ENCODE measurements around the gene HCN2. TPM values are rescaled to one million over a fixed set of nuclear protein-coding genes. Genes with fewer than 3 reads are reported as not detected.

The HCN2 gene
- total and polyA plus RNA-seq, 7 donors = 0.04 to 0.13 (median 0.07) TPM; not detected in 3

GRCh38 chr19:581399-582111 is 8.1 kb upstream of the HCN2 start:
- Histone ChIP-seq H3K27ac (no peak overlapping the region), H3K4me1 (peaks cover 34% of the 10 kb centered on the region), H3K9me3 (no peaks in the 10 kb centered on the region), H3K27me3 (ENCODE audit: insufficient read depth in 3 of 3, low read length in 2 of 3) (no peaks in the 10 kb centered on the region), H3K4me3 (no peak overlapping the region), H3K36me3 (ENCODE audit: insufficient read depth in 1 of 2, low read depth in 1 of 2) (peaks cover 4 to 54% of the 10 kb centered on the region in 2 donors)
- TF ChIP-seq CTCF (IDR thresholded peaks at IDR 0.05) = no peak
- intact Hi-C loops (cut with DNase I) = loop anchor here in 1 of 2 donors (10.0 kb wide), 1 partner anchor 153 kb away; no protein-coding TSS in a partner anchor
- ATAC-seq = no peak
- DNase-seq = no peak
- 81 to 85% (median 84%) methylated on average over 35 to 40 of the region's 40 CpGs for WGBS, 3 donors

GRCh38 chr19:582497-583197 is 7.0 kb upstream of the HCN2 start:
- DNase-seq (peak in 1 of 2 donors; percentile 52), ATAC-seq (no peak)
- peaks cover 4 to 52% of the 10 kb centered on the region in 2 donors for H3K36me3 ChIP-seq (ENCODE audit: insufficient read depth in 1 of 2, low read depth in 1 of 2)
- intact Hi-C loops (cut with DNase I) = loop anchor here in 1 of 2 donors (10.0 kb wide), 1 partner anchor 152 kb away; no protein-coding TSS in a partner anchor
- no peaks in the 10 kb centered on the region for H3K9me3 ChIP-seq
- no peak overlapping the region for H3K4me3 ChIP-seq
- no peaks in the 10 kb centered on the region for H3K27me3 ChIP-seq (ENCODE audit: insufficient read depth in 3 of 3, low read length in 2 of 3)
- 81 to 85% (median 82%) methylated on average over 24 to 31 of the region's 31 CpGs for WGBS, 3 donors
- H3K27ac ChIP-seq = no peak overlapping the region
- peaks cover 23% of the 10 kb centered on the region for H3K4me1 ChIP-seq
- no peak for TF ChIP-seq CTCF (IDR thresholded peaks at IDR 0.05)

- no peak for TF ChIP-seq CTCF (IDR thresholded peaks at IDR 0.05)
- Histone ChIP-seq H3K27me3 (ENCODE audit: insufficient read depth in 3 of 3, low read length in 2 of 3) (peaks cover 0 to 6% (median 2%) of the 10 kb centered on the region in 3 donors), H3K9me3 (no peaks in the 10 kb centered on the region), H3K4me1 (peaks cover 17% of the 10 kb centered on the region), H3K27ac (no peak overlapping the region), H3K4me3 (no peak overlapping the region), H3K36me3 (ENCODE audit: insufficient read depth in 1 of 2, low read depth in 1 of 2) (peaks cover 4 to 44% of the 10 kb centered on the region in 2 donors)
- WGBS, 3 donors = 75 to 90% (median 76%) methylated on average over 24 to 27 of the region's 27 CpGs
- ATAC-seq = peak in 3 of 4 donors; percentile 3 to 15 (median 5)
- no peak for DNase-seq
- intact Hi-C loops (cut with DNase I) = loop anchor here in 1 of 2 donors (10.0 kb wide), 1 partner anchor 151 kb away; no protein-coding TSS in a partner anchor
These were observed 6.3 kb upstream of the HCN2 start for GRCh38 chr19:583198-583967.

GRCh38 chr19:583968-584239 is 5.8 kb upstream of the HCN2 start:
- no peak overlapping the region for H3K4me3 ChIP-seq
- no peaks in the 10 kb centered on the region for H3K9me3 ChIP-seq
- H3K36me3 ChIP-seq (ENCODE audit: insufficient read depth in 1 of 2, low read depth in 1 of 2) = peaks cover 4 to 43% of the 10 kb centered on the region in 2 donors
- intact Hi-C loops (cut with DNase I) = loop anchor here in 1 of 2 donors (10.0 kb wide), 1 partner anchor 151 kb away; no protein-coding TSS in a partner anchor
- ATAC-seq = peak in 1 of 4 donors; percentile 1
- 43 to 68% (median 49%) methylated on average over 5 of the region's 5 CpGs for WGBS, 3 donors
- TF ChIP-seq CTCF (IDR thresholded peaks at IDR 0.05) = no peak
- no peak overlapping the region for H3K27ac ChIP-seq
- H3K4me1 ChIP-seq = peaks cover 12% of the 10 kb centered on the region
- H3K27me3 ChIP-seq (ENCODE audit: insufficient read depth in 3 of 3, low read length in 2 of 3) = peaks cover 0 to 12% (median 5%) of the 10 kb centered on the region in 3 donors
- no peak for DNase-seq
